ENCODE data around the gene BBS2.

The BBS2 gene, protein sequence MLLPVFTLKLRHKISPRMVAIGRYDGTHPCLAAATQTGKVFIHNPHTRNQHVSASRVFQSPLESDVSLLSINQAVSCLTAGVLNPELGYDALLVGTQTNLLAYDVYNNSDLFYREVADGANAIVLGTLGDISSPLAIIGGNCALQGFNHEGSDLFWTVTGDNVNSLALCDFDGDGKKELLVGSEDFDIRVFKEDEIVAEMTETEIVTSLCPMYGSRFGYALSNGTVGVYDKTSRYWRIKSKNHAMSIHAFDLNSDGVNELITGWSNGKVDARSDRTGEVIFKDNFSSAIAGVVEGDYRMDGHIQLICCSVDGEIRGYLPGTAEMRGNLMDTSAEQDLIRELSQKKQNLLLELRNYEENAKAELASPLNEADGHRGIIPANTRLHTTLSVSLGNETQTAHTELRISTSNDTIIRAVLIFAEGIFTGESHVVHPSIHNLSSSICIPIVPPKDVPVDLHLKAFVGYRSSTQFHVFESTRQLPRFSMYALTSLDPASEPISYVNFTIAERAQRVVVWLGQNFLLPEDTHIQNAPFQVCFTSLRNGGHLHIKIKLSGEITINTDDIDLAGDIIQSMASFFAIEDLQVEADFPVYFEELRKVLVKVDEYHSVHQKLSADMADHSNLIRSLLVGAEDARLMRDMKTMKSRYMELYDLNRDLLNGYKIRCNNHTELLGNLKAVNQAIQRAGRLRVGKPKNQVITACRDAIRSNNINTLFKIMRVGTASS

GRCh38 chr16:56519459-56520250 is at the start of gene BBS2:
BBS2 (minus strand) TSS chr16:56520024; CDS start chr16:56519862, 162 bp downstream.
- peak; percentile 90 for DNase-seq

DNA sequence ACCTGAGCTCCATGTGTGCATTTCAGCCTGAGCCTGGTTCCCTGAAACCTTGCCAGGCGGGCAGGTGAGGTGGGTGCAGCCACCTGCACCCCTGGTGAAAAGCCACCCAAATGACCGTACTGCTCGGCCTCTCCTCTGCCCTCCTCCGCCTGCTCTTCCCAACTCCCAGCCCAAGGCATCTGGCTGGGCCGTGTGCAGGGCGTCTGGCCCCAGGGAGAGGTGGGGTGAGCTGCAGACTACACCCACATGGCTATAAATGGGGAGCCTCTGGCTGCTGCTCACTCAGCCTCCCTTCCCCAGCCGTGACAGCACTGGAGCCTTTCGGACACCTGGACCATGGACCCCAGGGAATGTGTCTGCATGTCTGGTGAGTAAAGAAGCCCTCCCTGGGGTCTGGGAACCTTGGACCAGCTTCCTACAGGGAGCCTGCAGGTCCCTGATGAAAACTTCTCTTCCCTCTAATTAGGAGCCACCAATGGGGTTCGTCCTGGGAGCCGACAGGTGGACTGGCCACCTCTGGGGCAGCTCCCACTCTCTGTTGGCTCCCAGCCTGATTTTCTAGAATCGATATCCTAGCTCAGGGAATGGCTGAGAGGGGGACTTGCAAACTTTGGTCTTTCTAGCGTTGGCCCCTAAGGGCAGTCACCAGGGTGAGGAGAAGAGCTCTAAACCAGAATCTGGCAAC is 45.1 kb upstream of the BBS2 start, which contains the start of gene MT4:
MT4 (plus strand) TSS at position 281 of the 685 bp plus-strand sequence; CDS start at position 337, 56 bp downstream.
- no peak for DNase-seq

- DNase-seq: no peak
These were observed 41.3 kb upstream of the BBS2 start for GRCh38 chr16:56561126-56561525.

- DNase-seq: no peak
These were observed 40.6 kb upstream of the BBS2 start for GRCh38 chr16:56560447-56560846.

GRCh38 chr16:56559109-56559508 is 39.3 kb upstream of the BBS2 start:
- DNase-seq: no peak

DNA sequence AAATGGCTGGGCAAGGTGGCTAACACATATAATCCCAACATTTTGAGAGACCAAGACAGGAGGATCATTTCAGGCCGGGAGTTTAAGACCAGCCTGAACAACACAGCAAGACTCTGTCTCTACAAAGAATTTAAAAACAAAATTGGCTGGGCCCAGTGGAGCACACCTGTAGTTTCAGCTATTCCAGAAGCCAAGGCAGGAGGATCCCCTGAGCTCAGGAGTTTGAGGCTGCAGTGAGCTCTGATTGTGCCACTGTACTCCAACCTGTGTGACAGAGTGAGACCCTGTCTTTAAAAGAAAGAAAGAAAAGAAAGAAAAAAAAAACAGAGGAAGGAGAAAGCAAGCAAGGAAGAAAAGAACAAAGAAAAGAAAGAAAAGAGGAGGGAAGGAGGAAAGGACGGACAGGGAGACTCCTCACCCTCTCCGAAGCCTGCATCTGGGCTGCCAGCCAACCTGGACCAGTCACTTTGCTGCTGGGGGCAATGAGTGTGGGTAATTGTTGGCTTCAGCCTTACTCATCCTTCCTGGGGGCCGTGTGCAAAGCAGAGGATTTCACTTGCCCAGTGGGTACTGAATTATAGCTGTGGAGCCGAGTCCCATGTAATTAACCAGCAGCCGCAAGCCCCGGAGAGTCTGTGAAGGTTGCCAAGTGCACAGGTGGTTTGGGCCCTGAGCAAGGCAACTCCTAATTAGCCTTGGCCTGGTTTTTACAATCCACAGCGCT is 38.4 kb upstream of the BBS2 start:
- DNase-seq: no peak

- no peak for DNase-seq
These were observed 34.6 kb upstream of the BBS2 start for GRCh38 chr16:56554441-56554840.

GRCh38 chr16:56551796-56552738 is 32.2 kb upstream of the BBS2 start:
- DNase-seq: no peak

DNA sequence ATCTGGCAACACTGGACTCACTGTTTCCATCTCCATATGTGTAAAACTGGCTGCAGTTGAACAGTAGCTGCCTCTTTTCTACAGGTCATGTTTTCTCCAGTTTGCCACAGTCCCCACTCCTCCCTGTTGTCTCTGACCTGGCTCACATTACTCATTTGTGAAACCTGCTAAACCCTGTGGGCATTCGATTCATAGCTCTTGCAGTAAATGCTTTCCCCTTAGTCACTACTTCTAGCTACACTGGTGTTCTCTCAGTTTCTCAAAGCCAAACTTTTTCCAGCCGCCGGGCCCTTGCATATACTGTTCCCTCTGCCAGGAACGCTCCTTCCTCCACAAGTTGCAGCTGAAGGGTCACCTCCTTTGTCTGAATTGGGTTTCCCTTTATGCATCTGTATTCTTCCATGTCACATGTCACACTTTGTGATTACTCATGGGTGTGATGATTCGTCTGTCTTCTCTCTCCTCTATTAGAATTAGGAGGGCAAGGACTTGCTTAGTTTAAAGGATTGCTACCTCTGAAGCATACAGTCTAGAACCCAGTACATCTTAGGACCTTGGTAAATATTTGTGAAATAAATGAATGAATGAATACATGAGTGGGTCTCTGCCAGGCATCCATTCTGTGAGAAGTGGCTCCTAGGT is 30.0 kb upstream of the BBS2 start:
- DNase-seq: no peak

DNA sequence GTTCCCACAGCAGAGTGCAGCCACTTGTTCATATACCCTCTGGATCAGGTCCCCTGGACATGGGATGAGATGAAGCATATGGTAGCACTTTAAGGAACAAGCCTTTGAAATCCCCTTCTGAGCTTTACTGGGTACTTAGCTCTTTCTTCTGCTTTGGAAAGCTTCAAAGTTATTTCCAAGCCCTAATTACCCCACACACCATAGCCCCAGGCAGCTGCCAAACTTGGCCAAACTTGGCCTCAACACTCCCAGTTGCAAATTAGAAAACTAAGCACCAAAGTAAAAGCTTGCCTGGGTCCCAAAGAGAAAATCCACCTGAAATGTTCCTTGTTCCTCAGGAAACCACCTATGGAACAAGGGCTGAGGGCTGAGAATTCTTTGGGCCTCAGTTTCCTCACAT is 29.3 kb upstream of the BBS2 start:
- DNase-seq: no peak

- DNase-seq: no peak
These were observed 28.2 kb upstream of the BBS2 start for GRCh38 chr16:56547949-56548567.

- DNase-seq: no peak
These were observed 27.5 kb upstream of the BBS2 start for GRCh38 chr16:56547120-56547948.

- no peak for DNase-seq
These were observed 22.2 kb upstream of the BBS2 start for GRCh38 chr16:56542039-56542438.

- no peak for DNase-seq
These were observed 19.8 kb upstream of the BBS2 start for GRCh38 chr16:56539656-56540055.

GRCh38 chr16:56538331-56538730 is 18.5 kb upstream of the BBS2 start:
- DNase-seq: no peak

DNA sequence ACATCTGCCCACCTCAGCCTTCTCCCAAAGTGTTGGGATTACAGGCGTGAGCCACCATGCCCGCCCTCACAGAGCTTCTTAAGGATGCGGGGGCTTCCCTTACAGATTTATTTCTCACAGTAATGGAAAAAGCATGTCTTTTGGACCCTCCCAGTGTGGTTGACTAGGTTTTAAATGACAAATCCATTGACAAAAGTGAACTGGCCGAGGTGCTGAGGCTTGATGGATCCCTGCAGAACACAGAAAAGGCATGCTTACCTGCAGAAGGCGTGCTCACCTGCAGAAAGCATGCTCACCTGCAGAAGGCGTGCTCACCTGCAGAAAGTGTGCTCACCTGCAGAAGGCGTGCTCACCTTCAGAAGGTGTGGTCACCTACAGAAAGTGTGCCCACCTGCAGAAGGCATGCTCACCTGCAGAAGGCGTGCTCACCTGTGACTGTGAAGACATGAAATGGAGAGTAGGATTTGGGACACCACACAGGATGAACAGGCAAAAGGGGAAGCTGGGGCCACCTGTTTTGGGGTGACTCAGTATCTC is 15.1 kb upstream of the BBS2 start:
- no peak for DNase-seq

DNA sequence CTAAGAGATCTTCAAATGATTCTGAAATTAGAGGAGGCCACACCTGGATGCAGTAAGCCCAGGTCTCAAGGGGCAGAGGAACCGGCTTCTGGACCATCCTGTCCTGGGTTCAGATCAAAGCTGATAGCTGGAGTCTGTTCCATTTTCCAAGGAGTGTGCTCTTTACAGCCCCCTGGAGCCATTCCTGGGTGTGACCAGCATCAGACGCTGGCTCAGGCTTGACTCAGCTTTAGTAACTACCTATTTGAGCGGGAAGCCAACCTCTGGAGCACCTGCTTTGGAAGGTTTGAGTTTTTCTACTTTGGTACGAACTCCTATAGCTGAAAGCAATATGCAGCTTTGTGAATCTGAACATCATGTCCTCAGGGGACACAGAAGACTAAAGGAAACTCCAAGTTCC is 12.9 kb upstream of the BBS2 start:
- DNase-seq: no peak

DNA sequence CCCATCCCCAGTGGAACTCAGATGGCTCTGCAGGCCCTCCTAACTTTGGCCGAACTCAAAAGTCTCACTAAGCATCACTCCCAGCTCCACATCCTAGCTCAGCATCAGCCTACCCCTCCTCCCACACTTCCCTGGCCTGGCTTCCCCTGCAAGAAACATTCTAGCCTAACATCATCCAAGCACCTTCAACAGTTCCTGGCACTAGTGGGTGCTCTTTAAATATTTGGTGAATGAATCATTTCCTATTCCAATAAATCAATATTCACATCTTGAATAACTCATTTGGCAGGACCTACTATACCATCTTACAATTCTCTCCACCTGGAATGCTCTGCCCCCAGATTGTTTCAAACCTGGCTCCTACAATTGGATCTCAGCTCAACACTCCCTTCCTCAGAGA is 11.0 kb upstream of the BBS2 start:
- no peak for DNase-seq

DNA sequence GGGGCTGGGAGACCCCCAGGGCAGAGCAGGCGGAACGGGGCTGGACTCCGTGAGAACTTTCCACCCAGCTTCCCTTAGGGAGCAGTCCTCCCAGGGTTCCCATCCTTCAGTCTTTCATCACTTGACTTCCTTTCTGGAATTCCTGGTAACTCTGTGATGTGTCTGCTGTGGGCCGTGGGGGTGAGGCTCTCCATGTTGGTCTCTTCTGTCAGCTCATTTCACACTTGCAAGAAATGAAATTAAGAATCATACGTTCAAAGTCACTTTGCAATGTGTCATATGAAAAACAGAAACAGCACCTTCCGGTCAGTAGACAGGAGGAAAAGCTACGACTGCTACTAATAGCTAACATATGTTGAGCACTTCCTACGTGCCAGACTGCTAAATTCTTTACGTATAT is 5.4 kb upstream of the BBS2 start:
- DNase-seq: no peak
